Neural crest cell (in vitro differentiated cells): ENCODE results near the gene PPP1R12C. TPM values are rescaled to one million over a fixed set of nuclear protein-coding genes. Genes with fewer than 3 reads are reported as not detected.

ENCODE experiments used
- DNase-seq: peaks from one replicate; pipeline ENCODE4 v3.0.0; 2021; ENCODE audit warnings: low read depth, mixed read lengths, low spot score
- H3K27ac Mint-ChIP-seq: one replicate; pipeline ENCODE4 v1.8.0; 2021; ENCODE audit warnings: mild to moderate bottlenecking, mixed read lengths; ENCODE audit not compliant: unreplicated experiment
- H3K27me3 Mint-ChIP-seq: 2 replicates; pipeline ENCODE4 v1.8.0; 2021; ENCODE audit warnings: low read depth, mild to moderate bottlenecking, mixed read lengths
- H3K36me3 Mint-ChIP-seq: 2 replicates; pipeline ENCODE4 v1.8.0; 2021; ENCODE audit warnings: low read depth, mild to moderate bottlenecking, mixed read lengths
- H3K4me1 Mint-ChIP-seq: 2 replicates; pipeline ENCODE4 v1.8.0; 2021; ENCODE audit warnings: mixed read lengths
- H3K4me3 Mint-ChIP-seq: one replicate; pipeline ENCODE4 v1.8.0; 2021; ENCODE audit warnings: mild to moderate bottlenecking, mixed read lengths
- H3K9me3 Mint-ChIP-seq: 2 replicates; pipeline ENCODE4 v1.8.0; 2021; ENCODE audit warnings: mixed read lengths
- total RNA-seq: library from RNA; stranded (reverse); gene quantifications from 2 replicates; pipeline ENCODE4 v1.2.1, GENCODE V29; 2021
- TF ChIP-seq, protein P1 (sequence below): fragments of 200-600 bp; sonication (generic); conservative IDR thresholded peaks from 2 replicates; pipeline ENCODE4 v1.5.0; 2021; ENCODE audit warnings: antibody characterized with exemption, mild to moderate bottlenecking

Gene PPP1R12C
- total RNA-seq, 1 donor from 2014 or later, result 108 TPM

DNA sequence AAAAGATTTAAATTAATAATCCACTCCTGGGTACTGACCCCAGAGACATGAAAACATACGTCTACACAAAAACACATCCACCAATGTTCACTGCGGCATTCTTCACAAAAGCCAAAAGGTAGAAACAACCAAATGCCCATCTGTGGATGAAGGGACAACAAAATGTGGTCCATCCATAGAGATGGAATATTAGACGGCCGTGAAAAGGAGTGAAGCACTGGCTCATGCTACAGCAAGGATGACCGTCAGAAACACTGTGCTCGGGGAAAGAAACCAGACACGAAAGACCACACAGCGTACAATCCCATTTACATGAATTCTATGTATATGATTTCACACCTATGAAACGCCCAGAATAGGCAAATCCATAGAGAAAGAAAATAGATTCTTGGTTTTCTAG is 60.6 kb downstream of the PPP1R12C start:
- no peak overlapping the region for H3K27ac Mint-ChIP-seq
- H3K4me3 Mint-ChIP-seq, result no peak overlapping the region
- no peaks in the 10 kb centered on the region for H3K4me1 Mint-ChIP-seq
- no peaks in the 10 kb centered on the region for H3K27me3 Mint-ChIP-seq
- H3K9me3 Mint-ChIP-seq, result no peaks in the 10 kb centered on the region
- peaks cover 20% of the 10 kb centered on the region for H3K36me3 Mint-ChIP-seq
- TF ChIP-seq, protein P1, sequence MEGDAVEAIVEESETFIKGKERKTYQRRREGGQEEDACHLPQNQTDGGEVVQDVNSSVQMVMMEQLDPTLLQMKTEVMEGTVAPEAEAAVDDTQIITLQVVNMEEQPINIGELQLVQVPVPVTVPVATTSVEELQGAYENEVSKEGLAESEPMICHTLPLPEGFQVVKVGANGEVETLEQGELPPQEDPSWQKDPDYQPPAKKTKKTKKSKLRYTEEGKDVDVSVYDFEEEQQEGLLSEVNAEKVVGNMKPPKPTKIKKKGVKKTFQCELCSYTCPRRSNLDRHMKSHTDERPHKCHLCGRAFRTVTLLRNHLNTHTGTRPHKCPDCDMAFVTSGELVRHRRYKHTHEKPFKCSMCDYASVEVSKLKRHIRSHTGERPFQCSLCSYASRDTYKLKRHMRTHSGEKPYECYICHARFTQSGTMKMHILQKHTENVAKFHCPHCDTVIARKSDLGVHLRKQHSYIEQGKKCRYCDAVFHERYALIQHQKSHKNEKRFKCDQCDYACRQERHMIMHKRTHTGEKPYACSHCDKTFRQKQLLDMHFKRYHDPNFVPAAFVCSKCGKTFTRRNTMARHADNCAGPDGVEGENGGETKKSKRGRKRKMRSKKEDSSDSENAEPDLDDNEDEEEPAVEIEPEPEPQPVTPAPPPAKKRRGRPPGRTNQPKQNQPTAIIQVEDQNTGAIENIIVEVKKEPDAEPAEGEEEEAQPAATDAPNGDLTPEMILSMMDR, result no peak
- DNase-seq, result no peak

DNA sequence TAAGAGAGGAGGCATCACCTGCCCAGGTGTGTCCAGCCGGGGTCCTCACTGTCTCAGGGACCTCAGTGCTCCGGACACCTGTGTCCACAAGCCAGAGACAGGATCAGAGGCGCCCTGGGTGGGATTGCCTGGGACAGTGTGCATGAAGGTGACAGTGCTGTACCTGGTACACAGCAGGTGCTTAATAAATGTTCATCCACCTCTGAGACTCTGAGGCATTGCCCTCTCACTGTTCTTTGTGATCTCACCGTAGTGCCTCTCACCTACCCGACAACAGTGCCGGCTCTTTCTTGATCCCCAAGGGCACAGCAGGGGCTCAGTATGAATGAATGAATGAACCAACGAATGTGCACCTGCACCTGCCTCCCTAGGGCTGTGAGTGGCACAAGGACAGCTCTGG is 63.7 kb downstream of the PPP1R12C start:
- no peak for DNase-seq
- Mint-ChIP-seq H3K27me3 (no peaks in the 10 kb centered on the region), H3K36me3 (peaks cover 16% of the 10 kb centered on the region), H3K4me1 (no peaks in the 10 kb centered on the region), H3K9me3 (no peaks in the 10 kb centered on the region), H3K27ac (no peak overlapping the region), H3K4me3 (no peak overlapping the region)
- TF ChIP-seq, protein P1, result no peak

DNA sequence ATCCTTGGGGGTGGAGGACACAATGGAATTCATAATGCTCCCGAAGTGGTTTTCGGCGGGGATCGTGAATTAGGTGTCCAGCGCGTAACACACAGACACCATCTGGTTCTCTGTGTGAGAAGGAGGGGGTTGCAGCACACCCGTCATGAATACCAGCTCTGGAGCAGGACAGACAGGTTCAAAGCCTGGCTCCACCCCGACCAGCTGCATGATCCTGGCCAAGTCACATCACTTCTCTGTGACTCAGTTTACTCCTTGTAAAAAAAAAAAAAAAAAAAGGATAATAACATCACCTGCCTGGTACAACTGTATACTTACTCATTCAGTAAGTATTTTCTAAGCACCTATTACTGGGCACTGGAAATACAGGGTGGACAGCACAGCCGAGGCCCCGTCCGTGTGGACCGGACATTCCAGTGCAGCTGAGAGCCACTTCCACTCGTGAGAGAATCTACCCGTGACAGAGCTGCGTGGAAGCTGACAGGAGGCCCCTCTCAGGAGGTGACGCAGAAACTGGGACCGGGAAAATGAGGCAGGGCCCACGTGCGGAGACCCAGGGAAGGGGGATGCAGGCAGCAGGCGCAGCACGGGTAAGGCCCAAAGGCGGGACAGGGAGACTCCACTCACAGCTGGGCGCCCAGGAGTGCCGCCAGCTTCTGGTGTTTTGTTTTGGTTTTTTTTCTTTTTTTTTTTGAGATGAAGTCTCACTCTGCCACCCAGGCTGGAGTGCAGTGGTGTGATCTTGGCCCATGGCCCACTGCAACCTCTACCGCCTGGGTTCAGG is 66.5 kb downstream of the PPP1R12C start:
- Mint-ChIP-seq H3K4me1 (no peaks in the 10 kb centered on the region), H3K36me3 (peaks cover 4% of the 10 kb centered on the region), H3K27ac (no peak overlapping the region), H3K4me3 (no peak overlapping the region), H3K27me3 (no peaks in the 10 kb centered on the region), H3K9me3 (no peaks in the 10 kb centered on the region)
- DNase-seq, result no peak
- TF ChIP-seq, protein P1, result no peak

- Mint-ChIP-seq H3K9me3 (no peaks in the 10 kb centered on the region), H3K27me3 (no peaks in the 10 kb centered on the region), H3K4me1 (no peaks in the 10 kb centered on the region), H3K4me3 (no peak overlapping the region), H3K36me3 (peaks cover 2% of the 10 kb centered on the region), H3K27ac (no peak overlapping the region)
- TF ChIP-seq, protein P1, result no peak
- DNase-seq, result no peak
Observed at GRCh38 chr19:55048446-55048845, 69.0 kb downstream of the PPP1R12C start.

GRCh38 chr19:55047951-55048350 is 69.5 kb downstream of the PPP1R12C start:
- no peak overlapping the region for H3K4me3 Mint-ChIP-seq
- H3K27me3 Mint-ChIP-seq, result no peaks in the 10 kb centered on the region
- no peak overlapping the region for H3K27ac Mint-ChIP-seq
- peaks cover 2% of the 10 kb centered on the region for H3K36me3 Mint-ChIP-seq
- TF ChIP-seq, protein P1, result no peak
- no peaks in the 10 kb centered on the region for H3K9me3 Mint-ChIP-seq
- no peaks in the 10 kb centered on the region for H3K4me1 Mint-ChIP-seq
- DNase-seq, result no peak
